ENCODE results near the gene GNG7. TPM values are rescaled to one million over a fixed set of nuclear protein-coding genes. Genes with fewer than 3 reads are reported as not detected.

The GNG7 gene
- total and polyA plus RNA-seq, 10 of the 15 experiments (the other 5 are each of a cell fraction or from before 2014, with no cell fraction given), result 1.9 to 13.6 (median 6.5) TPM

DNA sequence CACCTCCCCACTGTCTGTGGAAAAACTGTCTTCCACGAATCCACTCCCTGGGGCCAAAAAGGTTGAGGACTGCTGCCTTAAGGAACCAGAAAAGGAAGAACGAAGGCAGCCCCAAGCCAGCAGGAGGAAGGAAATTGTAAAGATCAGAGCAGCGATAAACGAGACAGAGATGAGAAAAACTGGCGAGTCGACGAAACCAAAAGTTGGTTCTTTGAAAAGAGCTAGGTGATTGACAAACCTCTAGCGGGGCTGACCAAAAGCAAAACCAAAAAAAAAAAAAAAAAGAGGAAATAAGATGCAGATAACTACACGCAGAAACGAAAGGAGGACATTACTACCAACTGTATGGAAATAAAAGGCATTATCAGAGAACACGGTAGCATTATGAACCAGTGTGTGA is 149.6 kb downstream of the GNG7 start (continued):
- TF ChIP-seq, protein P1, sequence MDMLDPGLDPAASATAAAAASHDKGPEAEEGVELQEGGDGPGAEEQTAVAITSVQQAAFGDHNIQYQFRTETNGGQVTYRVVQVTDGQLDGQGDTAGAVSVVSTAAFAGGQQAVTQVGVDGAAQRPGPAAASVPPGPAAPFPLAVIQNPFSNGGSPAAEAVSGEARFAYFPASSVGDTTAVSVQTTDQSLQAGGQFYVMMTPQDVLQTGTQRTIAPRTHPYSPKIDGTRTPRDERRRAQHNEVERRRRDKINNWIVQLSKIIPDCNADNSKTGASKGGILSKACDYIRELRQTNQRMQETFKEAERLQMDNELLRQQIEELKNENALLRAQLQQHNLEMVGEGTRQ (IDR thresholded peaks at IDR 0.05; ENCODE audit: borderline replicate concordance, low read depth, low read length), result no peak
- no peak for TF ChIP-seq ESRRA (IDR thresholded peaks at IDR 0.05; ENCODE audit: low read length)
- TF ChIP-seq, protein P2, sequence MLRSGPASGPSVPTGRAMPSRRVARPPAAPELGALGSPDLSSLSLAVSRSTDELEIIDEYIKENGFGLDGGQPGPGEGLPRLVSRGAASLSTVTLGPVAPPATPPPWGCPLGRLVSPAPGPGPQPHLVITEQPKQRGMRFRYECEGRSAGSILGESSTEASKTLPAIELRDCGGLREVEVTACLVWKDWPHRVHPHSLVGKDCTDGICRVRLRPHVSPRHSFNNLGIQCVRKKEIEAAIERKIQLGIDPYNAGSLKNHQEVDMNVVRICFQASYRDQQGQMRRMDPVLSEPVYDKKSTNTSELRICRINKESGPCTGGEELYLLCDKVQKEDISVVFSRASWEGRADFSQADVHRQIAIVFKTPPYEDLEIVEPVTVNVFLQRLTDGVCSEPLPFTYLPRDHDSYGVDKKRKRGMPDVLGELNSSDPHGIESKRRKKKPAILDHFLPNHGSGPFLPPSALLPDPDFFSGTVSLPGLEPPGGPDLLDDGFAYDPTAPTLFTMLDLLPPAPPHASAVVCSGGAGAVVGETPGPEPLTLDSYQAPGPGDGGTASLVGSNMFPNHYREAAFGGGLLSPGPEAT (IDR thresholded peaks at IDR 0.05; ENCODE audit: low read depth), result peak; percentile 87
- TF ChIP-seq MTA2 (IDR thresholded peaks at IDR 0.05; ENCODE audit: low read depth), result peak; percentile 86

DNA sequence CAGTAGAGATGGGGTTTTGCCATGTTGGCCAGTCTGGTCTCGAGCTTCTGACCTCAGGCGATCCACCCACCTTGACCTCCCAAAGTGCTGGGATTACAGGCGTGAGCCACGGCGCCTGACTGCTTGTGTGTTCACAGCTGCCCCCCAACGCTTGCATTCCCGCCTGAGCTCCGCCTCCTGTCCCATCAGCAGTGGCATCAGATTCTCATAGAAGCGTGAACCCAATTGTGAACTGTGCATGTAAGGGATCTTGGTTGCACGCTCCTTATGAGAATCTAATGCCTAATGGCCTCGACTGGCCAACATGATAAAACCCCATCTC is 150.7 kb downstream of the GNG7 start:
- H3K36me3 ChIP-seq (ENCODE audit: control insufficient read depth in 2 of 2, insufficient read depth in 2 of 2, low read length in 1 of 2), result no peaks in the 10 kb centered on the region
- H3K4me1 ChIP-seq (ENCODE audit: control insufficient read depth, insufficient read depth, low read length), result 0 out of 2 replicates have a peak, but pooled peaks cover 3% of the 10 kb centered on the region
- in situ Hi-C loops (cut with MboI), result no loop called here
- ChIA-PET RAD21 (ENCODE audit: unreplicated experiment) (interaction anchor here (2.1 kb wide), 1 partner anchor 10 kb away, joined by 22 read pairs; no protein-coding TSS in a partner anchor), POLR2A (interaction anchor here (0.6 to 2.8 kb wide), 5 partner anchors 8 to 75 kb away, joined by 7 to 28 read pairs (median 16); partner anchors contain the start of gene GADD45B), SMC1A (ENCODE audit: uncharacterized antibody, unreplicated experiment) (interaction anchor here (1.7 to 3.8 kb wide), 4 partner anchors 8 to 75 kb away, joined by 17 to 29 read pairs (median 18); partner anchors contain the start of gene GADD45B), CTCF (interaction anchor here (1.1 to 2.1 kb wide), 5 partner anchors 8 to 78 kb away, joined by 3 to 9 read pairs (median 4); no protein-coding TSS in a partner anchor)
- no peaks in the 10 kb centered on the region for H4K20me1 ChIP-seq (ENCODE audit: control insufficient read depth, insufficient read depth)
- no peak overlapping the region for H3K4me2 ChIP-seq (ENCODE audit: control insufficient read depth, insufficient read depth)
- WGBS (ENCODE audit: insufficient coverage, insufficient replicate concordance, low lambda C conversion rate, missing lambda C conversion rate), result 94% methylated on average over 11 of the region's 11 CpGs
- H3K9me3 ChIP-seq (replicated peaks; ENCODE audit: control insufficient read depth, insufficient read depth, low read length), result no peaks in the 10 kb centered on the region; the same call in 2 of the 3 replicates
- no peak for DNase-seq (ENCODE audit: low read depth, low spot score)
- no peaks in the 10 kb centered on the region for H3K27me3 ChIP-seq (replicated peaks in 1 of 2; ENCODE audit: control insufficient read depth in 2 of 2, insufficient read depth in 2 of 2, low read length in 1 of 2)
- H3K27ac ChIP-seq (ENCODE audit: control insufficient read depth, insufficient read depth), result no peak overlapping the region
- no TSS peak for BruUV-seq (replicated peaks)
- H3K4me3 ChIP-seq, result no peak overlapping the region
- intact Hi-C loops (cut with micrococcal nuclease; ENCODE audit: unreplicated experiment), result loop anchor here (2.0 kb wide), 1 partner anchor 75 kb away; the partner anchor contains the start of gene GADD45B
- no peak overlapping the region for H3K9ac ChIP-seq (ENCODE audit: control insufficient read depth, insufficient read depth, low read length)
- H2AFZ ChIP-seq (ENCODE audit: control insufficient read depth, low read depth, low read length), result no peak overlapping the region
- no peaks in the 10 kb centered on the region for H3K79me2 ChIP-seq (ENCODE audit: control insufficient read depth, insufficient read depth, low read length)
- no peak for FAIRE-seq
- no peak for ATAC-seq
- TF ChIP-seq ESRRA (IDR thresholded peaks at IDR 0.05; ENCODE audit: low read length) (no peak), HDAC2 (IDR thresholded peaks at IDR 0.05) (no peak), EZH2 (IDR thresholded peaks at IDR 0.05; ENCODE audit: borderline replicate concordance, control insufficient read depth, low read depth, low read length) (no peak), JUNB (IDR thresholded peaks at IDR 0.05) (no peak)
- TF ChIP-seq, protein P3, sequence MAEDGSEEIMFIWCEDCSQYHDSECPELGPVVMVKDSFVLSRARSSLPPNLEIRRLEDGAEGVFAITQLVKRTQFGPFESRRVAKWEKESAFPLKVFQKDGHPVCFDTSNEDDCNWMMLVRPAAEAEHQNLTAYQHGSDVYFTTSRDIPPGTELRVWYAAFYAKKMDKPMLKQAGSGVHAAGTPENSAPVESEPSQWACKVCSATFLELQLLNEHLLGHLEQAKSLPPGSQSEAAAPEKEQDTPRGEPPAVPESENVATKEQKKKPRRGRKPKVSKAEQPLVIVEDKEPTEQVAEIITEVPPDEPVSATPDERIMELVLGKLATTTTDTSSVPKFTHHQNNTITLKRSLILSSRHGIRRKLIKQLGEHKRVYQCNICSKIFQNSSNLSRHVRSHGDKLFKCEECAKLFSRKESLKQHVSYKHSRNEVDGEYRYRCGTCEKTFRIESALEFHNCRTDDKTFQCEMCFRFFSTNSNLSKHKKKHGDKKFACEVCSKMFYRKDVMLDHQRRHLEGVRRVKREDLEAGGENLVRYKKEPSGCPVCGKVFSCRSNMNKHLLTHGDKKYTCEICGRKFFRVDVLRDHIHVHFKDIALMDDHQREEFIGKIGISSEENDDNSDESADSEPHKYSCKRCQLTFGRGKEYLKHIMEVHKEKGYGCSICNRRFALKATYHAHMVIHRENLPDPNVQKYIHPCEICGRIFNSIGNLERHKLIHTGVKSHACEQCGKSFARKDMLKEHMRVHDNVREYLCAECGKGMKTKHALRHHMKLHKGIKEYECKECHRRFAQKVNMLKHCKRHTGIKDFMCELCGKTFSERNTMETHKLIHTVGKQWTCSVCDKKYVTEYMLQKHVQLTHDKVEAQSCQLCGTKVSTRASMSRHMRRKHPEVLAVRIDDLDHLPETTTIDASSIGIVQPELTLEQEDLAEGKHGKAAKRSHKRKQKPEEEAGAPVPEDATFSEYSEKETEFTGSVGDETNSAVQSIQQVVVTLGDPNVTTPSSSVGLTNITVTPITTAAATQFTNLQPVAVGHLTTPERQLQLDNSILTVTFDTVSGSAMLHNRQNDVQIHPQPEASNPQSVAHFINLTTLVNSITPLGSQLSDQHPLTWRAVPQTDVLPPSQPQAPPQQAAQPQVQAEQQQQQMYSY (CRISPR knock-in tag; IDR thresholded peaks at IDR 0.05), result no peak
- TF ChIP-seq, protein P4, sequence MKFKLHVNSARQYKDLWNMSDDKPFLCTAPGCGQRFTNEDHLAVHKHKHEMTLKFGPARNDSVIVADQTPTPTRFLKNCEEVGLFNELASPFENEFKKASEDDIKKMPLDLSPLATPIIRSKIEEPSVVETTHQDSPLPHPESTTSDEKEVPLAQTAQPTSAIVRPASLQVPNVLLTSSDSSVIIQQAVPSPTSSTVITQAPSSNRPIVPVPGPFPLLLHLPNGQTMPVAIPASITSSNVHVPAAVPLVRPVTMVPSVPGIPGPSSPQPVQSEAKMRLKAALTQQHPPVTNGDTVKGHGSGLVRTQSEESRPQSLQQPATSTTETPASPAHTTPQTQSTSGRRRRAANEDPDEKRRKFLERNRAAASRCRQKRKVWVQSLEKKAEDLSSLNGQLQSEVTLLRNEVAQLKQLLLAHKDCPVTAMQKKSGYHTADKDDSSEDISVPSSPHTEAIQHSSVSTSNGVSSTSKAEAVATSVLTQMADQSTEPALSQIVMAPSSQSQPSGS (IDR thresholded peaks at IDR 0.05; ENCODE audit: low read length), result no peak
- TF ChIP-seq, protein P5, sequence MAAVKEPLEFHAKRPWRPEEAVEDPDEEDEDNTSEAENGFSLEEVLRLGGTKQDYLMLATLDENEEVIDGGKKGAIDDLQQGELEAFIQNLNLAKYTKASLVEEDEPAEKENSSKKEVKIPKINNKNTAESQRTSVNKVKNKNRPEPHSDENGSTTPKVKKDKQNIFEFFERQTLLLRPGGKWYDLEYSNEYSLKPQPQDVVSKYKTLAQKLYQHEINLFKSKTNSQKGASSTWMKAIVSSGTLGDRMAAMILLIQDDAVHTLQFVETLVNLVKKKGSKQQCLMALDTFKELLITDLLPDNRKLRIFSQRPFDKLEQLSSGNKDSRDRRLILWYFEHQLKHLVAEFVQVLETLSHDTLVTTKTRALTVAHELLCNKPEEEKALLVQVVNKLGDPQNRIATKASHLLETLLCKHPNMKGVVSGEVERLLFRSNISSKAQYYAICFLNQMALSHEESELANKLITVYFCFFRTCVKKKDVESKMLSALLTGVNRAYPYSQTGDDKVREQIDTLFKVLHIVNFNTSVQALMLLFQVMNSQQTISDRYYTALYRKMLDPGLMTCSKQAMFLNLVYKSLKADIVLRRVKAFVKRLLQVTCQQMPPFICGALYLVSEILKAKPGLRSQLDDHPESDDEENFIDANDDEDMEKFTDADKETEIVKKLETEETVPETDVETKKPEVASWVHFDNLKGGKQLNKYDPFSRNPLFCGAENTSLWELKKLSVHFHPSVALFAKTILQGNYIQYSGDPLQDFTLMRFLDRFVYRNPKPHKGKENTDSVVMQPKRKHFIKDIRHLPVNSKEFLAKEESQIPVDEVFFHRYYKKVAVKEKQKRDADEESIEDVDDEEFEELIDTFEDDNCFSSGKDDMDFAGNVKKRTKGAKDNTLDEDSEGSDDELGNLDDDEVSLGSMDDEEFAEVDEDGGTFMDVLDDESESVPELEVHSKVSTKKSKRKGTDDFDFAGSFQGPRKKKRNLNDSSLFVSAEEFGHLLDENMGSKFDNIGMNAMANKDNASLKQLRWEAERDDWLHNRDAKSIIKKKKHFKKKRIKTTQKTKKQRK (IDR thresholded peaks at IDR 0.05; ENCODE audit: low read depth, low read length), result no peak

Measured in GM12878 (cell line).